Subcutaneous preadipocyte (primary cell): Measurements from ENCODE around the gene ABI2. TPM values are rescaled to one million over a fixed set of nuclear protein-coding genes. Genes with fewer than 3 reads are reported as not detected.

Experiments used
- total RNA-seq: library from RNA; depleted of rRNA; stranded (reverse); fragments of >200 nt; gene quantifications from 2 replicates; pipeline ENCODE4 v1.2.3, GENCODE V29; 2012

ABI2 gene
- total RNA-seq: 32.0 and 48.9 TPM in 2 replicates

DNA sequence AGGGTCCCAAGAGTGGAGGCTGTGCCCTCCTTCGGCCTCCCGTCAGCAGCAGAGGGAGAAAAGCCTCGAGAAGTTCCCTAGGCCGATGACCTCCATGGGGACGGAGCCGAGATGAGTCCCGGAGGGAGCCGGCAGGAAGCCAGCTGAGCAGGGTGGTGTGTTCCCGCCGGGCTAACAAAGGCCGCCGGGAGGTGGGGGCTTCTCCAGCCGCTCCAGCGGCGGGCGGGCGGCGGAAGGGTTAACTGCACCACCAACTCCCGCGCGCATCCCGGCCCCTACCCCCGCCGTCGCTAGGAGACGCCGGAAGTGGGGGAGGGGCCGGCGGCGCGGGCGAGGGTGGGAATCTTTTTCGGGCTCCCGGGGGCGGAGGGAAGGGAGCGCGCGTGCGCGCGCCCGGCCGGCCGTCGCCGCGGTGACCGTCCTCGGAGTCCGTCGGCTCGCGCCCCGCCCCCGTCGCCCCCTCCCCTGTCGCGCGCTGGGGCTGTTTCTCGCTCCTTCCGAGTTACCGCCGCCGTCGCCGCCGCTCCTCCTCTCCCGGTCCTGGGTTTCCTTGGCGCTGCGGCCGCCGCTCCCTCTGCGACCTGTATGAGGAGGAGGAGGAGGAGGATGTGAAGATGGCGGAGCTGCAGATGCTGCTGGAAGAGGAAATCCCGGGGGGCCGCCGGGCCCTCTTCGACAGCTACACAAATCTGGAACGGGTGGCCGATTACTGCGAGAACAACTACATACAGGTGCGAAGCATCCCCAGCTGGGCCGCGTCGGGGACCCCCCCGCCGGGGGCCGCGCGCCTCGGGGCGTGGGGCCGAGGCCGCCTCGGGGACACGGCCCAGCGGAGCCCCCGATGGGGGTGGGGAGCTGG lies at the start of gene ABI2:
Gene ABI2, plus strand, starts transcription at position 494 of the 859 bp plus-strand sequence. Its CDS starts 121 bp downstream, at position 615.

Other genes with a start within 250 kb of the ABI2 start
- gene CYP20A1, start 89.4 kb upstream of the ABI2 start, total RNA-seq: 30.5 and 31.7 TPM in 2 replicates
- gene RAPH1, start 206.9 kb downstream of the ABI2 start, total RNA-seq: 12.5 and 28.2 TPM in 2 replicates